ENCODE data around the gene DSG3.

DSG3 gene

GRCh38 chr18:31513189-31513935 is 65.8 kb downstream of the DSG3 start:
- TF ChIP-seq ZFX (IDR thresholded peaks at IDR 0.05; ENCODE audit: borderline replicate concordance) = no peak
- TF ChIP-seq CTCF (IDR thresholded peaks at IDR 0.05) = no peak
- no peak overlapping the region for H3K27ac ChIP-seq

DNA sequence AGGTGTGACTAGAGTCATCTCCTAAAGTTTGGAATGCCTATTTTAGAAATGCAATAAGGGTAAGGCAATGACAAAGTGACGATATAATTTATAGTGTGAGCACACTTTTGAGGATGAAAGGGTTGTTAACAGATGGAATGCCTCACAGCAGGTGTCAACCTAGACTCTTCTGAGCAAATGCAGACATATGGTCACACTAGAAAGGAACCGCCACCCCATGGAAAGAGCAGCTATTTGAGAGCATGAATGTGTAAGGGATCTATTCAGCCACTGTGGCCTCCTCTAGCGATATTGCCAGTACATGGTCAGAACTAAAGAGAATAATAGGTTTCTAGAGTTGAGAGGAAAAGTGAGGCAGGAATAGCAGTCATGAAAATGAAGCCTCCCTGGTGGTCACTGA is 68.9 kb downstream of the DSG3 start:
- TF ChIP-seq CTCF (IDR thresholded peaks at IDR 0.05) = no peak
- TF ChIP-seq ZFX (IDR thresholded peaks at IDR 0.05; ENCODE audit: borderline replicate concordance) = no peak
- no peak overlapping the region for H3K27ac ChIP-seq

DNA sequence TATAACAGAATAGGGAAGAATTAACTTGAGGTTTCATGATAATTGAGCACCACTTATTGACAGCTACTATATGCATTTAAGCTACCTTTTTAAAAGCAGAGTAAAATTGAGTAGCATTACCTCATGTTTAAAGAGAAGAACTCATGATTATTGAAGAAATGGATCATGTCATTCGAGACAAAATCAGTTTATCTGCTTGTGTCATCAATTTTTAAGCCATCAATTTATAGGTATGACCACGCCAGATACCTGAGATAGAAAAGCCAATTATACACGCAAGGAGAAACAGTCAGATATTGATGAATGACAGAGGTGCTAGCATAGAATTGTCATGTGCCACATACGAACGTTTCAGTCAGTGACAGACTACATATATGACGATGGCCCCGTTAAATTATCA is 78.8 kb downstream of the DSG3 start:
- TF ChIP-seq ZFX (IDR thresholded peaks at IDR 0.05; ENCODE audit: borderline replicate concordance) (no peak), CTCF (IDR thresholded peaks at IDR 0.05) (no peak)
- no peak overlapping the region for H3K27ac ChIP-seq

Data from 22Rv1 (cell line).